Uterus (tissue), 2 donors: ENCODE data around the gene PLSCR4.

Source experiments
- CTCF ChIP-seq, 4 experiments: fragments of 200-600 bp in 2 of 4; fragments of 450-650 bp in 2 of 4; sonication (generic) in 2 of 4; IDR thresholded peaks; one replicate each; pipeline ENCODE4 v1.5.1; 2016 to 2019; ENCODE audit warnings: antibody characterized with exemption in 4 of 4, mild to moderate bottlenecking in 2 of 4, moderate library complexity in 1 of 4
- POLR2A ChIP-seq, 2 donors: fragments of 450-650 bp; IDR thresholded peaks; one replicate each; pipeline ENCODE4 v1.6.1; 2016; ENCODE audit warnings: antibody characterized with exemption in 2 of 2, mild to moderate bottlenecking in 1 of 2, moderate library complexity in 1 of 2

GRCh38 chr3:146214493-146214892 lies 36.4 kb downstream of the PLSCR4 start:
- no peak for TF ChIP-seq CTCF (IDR thresholded peaks at IDR 0.05)
- no peak for TF ChIP-seq POLR2A (IDR thresholded peaks at IDR 0.05)
